Brain microvascular endothelial cell (primary cell): ENCODE results near the gene CUX1.
A peak's percentile ranks its signal among the peaks of the same experiment; 100 is the strongest.

ENCODE experiments used
- DNase-seq: peaks from one replicate; pipeline ENCODE4 v3.0.0-alpha.2; 2020
- H3K27ac ChIP-seq: fragments of 250-450 bp; sonication (Bioruptor Pico); 2 replicates; pipeline ENCODE4 v1.5.1; 2020; ENCODE audit warnings: mild to moderate bottlenecking, moderate library complexity
- H3K27me3 ChIP-seq: fragments of 250-450 bp; sonication (Bioruptor Pico); replicated peaks from 2 replicates; pipeline ENCODE4 v1.5.1; 2020; ENCODE audit warnings: mild to moderate bottlenecking
- H3K36me3 ChIP-seq: fragments of 250-450 bp; sonication (Bioruptor Pico); replicated peaks from 2 replicates; pipeline ENCODE4 v1.5.1; 2020; ENCODE audit warnings: mild to moderate bottlenecking
- H3K4me3 ChIP-seq: 2 replicates; pipeline ENCODE4 v1.5.1; 2011; ENCODE audit warnings: low read depth, mild to moderate bottlenecking, control low read depth, low read length, moderate library complexity
- in situ Hi-C: cut with HindIII; loops from 2 replicates; pipeline ENCODE4 v1.10.0; 2017; ENCODE audit warnings: low sequenced_read_pairs, low pct_ligation_motif_present
- TF ChIP-seq, protein P1 (sequence below): IDR thresholded peaks from 2 replicates; pipeline ENCODE4 v1.5.1; 2011; ENCODE audit warnings: low read depth, mild to moderate bottlenecking, moderate library complexity, low read length, control low read depth, inconsistent platforms; ENCODE audit errors: missing control alignments

The CUX1 gene

DNA sequence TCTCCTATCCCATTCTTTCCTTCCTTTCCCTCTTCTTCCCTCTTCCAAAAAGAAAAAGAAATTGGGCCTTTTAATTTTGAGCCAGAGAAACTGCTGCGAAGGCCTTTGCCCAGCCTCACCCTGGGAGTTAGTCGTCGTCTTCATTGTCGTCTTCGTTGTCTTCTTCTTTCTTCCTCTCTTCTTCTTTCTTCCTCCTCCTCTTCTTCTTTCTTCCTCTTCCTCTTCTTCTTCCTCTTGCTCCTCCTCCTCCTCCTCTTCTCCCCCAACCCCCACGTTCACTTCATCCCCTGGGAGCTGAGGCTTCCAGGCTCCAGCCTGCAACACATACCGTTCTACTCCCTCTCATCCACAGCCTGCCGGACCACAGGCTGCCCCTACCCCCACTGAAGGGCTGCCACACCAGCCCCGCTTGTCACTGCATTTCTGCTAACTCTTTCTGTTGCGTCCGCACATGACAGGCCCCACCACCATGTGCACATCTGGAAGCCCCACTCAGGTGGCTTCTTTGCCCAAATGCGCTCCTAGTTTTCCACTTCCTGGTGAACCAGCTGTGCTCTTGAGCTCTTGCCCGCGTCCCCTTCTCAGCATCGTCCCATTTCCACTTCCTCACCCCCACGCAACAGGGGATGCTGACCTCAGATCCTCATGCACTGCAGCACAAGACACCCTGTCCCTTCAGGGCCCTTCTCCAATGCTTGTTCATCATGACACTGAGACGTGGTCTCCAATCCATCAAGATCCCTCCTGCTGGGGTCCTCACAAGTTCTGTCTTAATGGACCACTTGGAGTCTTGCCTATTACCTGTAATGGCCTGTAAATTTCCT is 374.3 kb downstream of the CUX1 start:
- no peak for DNase-seq
- Histone ChIP-seq H3K36me3 (peaks cover 6% of the 10 kb centered on the region), H3K27ac (no peak overlapping the region), H3K4me3 (no peak overlapping the region), H3K27me3 (no peaks in the 10 kb centered on the region)
- TF ChIP-seq, protein P1, sequence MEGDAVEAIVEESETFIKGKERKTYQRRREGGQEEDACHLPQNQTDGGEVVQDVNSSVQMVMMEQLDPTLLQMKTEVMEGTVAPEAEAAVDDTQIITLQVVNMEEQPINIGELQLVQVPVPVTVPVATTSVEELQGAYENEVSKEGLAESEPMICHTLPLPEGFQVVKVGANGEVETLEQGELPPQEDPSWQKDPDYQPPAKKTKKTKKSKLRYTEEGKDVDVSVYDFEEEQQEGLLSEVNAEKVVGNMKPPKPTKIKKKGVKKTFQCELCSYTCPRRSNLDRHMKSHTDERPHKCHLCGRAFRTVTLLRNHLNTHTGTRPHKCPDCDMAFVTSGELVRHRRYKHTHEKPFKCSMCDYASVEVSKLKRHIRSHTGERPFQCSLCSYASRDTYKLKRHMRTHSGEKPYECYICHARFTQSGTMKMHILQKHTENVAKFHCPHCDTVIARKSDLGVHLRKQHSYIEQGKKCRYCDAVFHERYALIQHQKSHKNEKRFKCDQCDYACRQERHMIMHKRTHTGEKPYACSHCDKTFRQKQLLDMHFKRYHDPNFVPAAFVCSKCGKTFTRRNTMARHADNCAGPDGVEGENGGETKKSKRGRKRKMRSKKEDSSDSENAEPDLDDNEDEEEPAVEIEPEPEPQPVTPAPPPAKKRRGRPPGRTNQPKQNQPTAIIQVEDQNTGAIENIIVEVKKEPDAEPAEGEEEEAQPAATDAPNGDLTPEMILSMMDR = no peak
- in situ Hi-C loops = no loop called here

DNA sequence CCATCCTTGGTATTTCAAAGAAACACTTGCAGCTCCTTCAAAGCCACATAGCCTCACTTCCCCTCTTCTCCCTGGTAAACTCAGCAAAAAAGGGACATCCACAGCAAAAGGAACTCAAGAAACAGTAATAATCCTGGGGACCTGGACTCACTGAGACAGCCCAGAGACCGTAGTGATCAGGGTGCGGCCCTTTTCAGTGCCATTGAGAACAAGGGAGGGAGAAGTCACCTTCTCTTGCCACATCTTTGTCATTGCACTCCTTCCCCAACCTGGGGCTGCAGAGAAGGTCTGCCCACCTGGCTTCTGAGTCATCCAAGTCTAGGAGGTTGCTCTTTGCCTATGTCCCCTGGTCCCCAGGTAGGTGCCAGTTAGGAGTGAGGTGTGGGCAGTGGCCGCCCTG is 375.4 kb downstream of the CUX1 start:
- Histone ChIP-seq H3K36me3 (peaks cover 12% of the 10 kb centered on the region), H3K27me3 (no peaks in the 10 kb centered on the region), H3K27ac (no peak overlapping the region), H3K4me3 (no peak overlapping the region)
- TF ChIP-seq, protein P1 = no peak
- in situ Hi-C loops = no loop called here
- no peak for DNase-seq

- Histone ChIP-seq H3K36me3 (peaks cover 12% of the 10 kb centered on the region), H3K27ac (no peak overlapping the region), H3K4me3 (no peak overlapping the region), H3K27me3 (no peaks in the 10 kb centered on the region)
- TF ChIP-seq, protein P1 = no peak
- in situ Hi-C loops = no loop called here
- peak; percentile 20 for DNase-seq
Measured at GRCh38 chr7:102193806-102194205, 376.4 kb downstream of the CUX1 start.

- DNase-seq = no peak
- in situ Hi-C loops = no loop called here
- Histone ChIP-seq H3K36me3 (peaks cover 10% of the 10 kb centered on the region), H3K27ac (no peak overlapping the region), H3K27me3 (no peaks in the 10 kb centered on the region), H3K4me3 (no peak overlapping the region)
- TF ChIP-seq, protein P1 = no peak
Measured at GRCh38 chr7:102195361-102195760, 377.9 kb downstream of the CUX1 start.

- no peak for DNase-seq
- Histone ChIP-seq H3K27me3 (no peaks in the 10 kb centered on the region), H3K36me3 (peaks cover 10% of the 10 kb centered on the region), H3K27ac (no peak overlapping the region), H3K4me3 (no peak overlapping the region)
- TF ChIP-seq, protein P1 = no peak
- in situ Hi-C loops = no loop called here
Measured at GRCh38 chr7:102196028-102196427, 378.6 kb downstream of the CUX1 start.

GRCh38 chr7:102197161-102197560 is 379.7 kb downstream of the CUX1 start:
- Histone ChIP-seq H3K27me3 (no peaks in the 10 kb centered on the region), H3K4me3 (no peak overlapping the region), H3K36me3 (peaks cover 13% of the 10 kb centered on the region), H3K27ac (no peak overlapping the region)
- DNase-seq = no peak
- TF ChIP-seq, protein P1 = no peak
- in situ Hi-C loops = no loop called here
